HG02610 (cell line): ENCODE data around the gene POR.
"Not testable (repeated sequence)": the region's sequence is repeated elsewhere in the genome, so short reads cannot be mapped to it uniquely, and the experiment has no call there.

ENCODE experiments used
- ATAC-seq: cut with Tn5 transposase; IDR thresholded peaks from one replicate; pipeline ENCODE4 v1.9.1; 2021; ENCODE audit warnings: mild to moderate bottlenecking, moderate library complexity; ENCODE audit not compliant: unreplicated experiment

POR gene

GRCh38 chr7:75884476-75884875 is 30.5 kb upstream of the POR start:
- ATAC-seq = no peak

- ATAC-seq = no peak
These were observed 29.9 kb upstream of the POR start for GRCh38 chr7:75885036-75885435.

DNA sequence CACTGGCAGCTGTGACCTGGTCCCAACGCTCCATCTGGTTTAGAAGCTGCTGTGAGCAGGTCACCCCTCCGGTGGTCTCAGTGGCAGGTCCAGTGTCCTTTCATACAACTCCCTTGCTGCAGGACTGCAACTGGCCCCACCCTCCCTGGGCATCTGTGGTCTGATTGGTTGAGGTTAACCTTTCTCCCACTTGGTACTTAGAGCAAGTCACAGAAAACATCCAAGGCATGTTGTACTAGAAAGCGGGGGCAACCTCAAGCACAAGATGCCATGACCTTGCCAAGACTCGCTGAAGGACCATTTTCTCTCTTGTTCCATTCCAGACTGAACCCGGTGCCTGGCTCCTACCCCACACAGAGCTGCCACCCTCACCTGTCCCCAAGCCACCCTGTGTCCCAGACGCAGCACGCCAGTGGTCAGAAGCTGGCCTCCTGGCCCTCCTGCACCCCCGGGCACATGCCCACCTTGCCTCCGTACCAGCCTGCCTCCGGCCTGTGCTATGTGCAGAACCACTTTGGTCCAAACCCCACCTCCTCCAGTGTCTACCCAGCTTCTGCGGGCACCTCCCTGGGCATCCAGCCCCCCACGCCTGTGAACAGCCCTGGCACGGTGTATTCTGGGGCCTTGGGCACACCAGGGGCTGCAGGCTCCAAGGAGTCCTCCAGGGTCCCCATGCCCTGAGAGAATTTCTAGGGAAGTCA is 27.1 kb upstream of the POR start:
- ATAC-seq = no peak

GRCh38 chr7:75888464-75889222 is 26.3 kb upstream of the POR start:
- no peak for ATAC-seq

DNA sequence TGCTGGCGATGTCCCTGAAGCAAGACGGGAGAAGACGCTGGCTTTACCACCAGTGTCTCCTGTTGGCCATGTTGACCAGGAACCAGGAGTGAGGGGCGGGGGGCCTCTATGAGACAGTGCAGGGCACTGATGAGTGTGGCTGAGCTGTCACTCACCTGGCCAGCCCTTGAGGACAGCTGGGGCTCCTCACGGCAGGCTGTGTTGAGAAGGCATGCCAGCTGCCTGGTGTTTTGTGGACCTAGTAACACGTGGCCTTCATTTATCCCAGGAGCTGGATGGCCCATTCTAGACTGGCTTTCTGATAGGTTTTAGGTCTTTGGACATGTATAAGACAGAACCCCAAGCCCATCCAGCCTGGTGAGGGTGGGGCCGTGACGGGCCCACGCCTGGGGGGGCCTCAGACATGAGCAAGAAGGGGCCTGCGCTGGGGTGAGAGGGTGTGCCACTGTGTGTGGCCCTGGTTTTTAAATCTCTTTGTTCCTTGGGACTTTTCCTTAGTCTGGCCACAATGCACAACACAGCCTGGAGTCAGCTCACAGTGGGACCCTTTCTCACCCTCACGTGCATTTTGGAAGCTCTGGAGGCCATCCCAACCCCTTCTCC is 25.6 kb upstream of the POR start:
- no peak for ATAC-seq

DNA sequence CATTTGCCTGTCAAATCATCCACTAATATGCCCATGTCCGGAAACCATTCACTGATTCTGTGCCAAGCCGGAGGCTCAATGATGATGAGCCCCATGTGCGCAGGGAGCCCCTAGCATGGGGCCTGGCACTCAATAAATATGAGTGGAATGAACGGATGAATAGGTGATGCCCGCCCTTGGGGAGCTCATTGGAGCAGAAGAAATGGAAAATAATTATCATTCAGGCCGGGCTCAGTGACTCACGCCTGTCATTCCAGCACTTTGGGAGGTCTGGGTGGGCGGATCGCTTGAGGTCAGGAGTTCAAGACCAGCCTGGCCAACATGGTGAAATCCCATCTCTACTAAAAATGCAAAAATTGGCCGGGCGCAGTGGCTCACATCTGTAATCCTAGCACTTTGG is 25.1 kb upstream of the POR start:
- no peak for ATAC-seq

DNA sequence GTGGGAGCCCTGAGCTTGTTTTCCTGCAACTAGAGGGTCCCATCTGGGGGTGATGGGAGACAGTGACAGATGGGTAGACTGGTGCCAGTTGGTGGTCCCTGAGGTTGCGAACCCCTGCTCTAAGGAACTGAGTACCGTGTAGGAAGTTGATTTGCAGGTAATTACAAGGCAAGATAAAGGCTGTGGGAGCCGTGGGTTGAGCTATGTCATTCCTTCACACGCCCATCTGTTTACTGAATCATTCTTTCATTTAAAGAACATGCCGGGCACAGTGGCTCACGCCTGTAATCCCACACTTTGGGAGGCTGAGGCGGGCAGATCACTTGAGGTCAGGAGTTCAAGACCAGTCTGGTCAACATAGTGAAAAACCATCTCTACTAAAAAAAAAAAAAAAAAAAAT is 23.7 kb upstream of the POR start:
- ATAC-seq = not testable (repeated sequence)

GRCh38 chr7:75891815-75892411 is 23.0 kb upstream of the POR start:
- ATAC-seq = no peak

GRCh38 chr7:75892634-75893272 is 22.2 kb upstream of the POR start:
- no peak for ATAC-seq

DNA sequence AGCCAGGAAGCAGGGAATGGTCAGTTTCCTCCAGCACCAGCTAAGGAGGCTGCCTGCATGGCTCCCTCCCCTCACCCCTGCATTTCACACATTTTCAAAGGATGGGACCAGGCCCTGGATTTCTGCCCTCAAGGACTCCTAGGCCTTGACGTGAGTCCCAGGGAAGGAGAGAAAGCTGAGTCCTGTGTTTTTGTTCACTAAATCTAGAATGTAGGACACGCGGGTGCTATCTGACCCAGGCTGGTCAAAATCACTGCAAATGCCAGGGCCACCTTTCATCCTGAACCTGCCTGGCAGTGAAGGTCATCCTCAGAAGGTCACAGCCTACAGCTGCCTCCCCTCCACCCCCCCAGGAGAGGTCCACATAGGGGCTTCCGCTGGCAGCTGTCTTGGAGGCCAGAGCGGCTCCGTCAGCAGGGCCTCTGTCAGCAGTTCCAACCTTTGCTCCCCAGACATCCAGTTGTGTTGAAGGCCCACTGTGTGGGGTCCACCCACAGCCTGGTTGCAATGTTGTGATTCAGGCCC is 18.1 kb upstream of the POR start:
- no peak for ATAC-seq

GRCh38 chr7:75900617-75901315 is 14.2 kb upstream of the POR start:
- ATAC-seq = no peak

GRCh38 chr7:75905785-75906604 is 9.0 kb upstream of the POR start:
- ATAC-seq = no peak

- no peak for ATAC-seq
These were observed 7.8 kb upstream of the POR start for GRCh38 chr7:75906991-75907667.

- ATAC-seq = not testable (repeated sequence)
These were observed 7.3 kb upstream of the POR start for GRCh38 chr7:75907668-75908039.

DNA sequence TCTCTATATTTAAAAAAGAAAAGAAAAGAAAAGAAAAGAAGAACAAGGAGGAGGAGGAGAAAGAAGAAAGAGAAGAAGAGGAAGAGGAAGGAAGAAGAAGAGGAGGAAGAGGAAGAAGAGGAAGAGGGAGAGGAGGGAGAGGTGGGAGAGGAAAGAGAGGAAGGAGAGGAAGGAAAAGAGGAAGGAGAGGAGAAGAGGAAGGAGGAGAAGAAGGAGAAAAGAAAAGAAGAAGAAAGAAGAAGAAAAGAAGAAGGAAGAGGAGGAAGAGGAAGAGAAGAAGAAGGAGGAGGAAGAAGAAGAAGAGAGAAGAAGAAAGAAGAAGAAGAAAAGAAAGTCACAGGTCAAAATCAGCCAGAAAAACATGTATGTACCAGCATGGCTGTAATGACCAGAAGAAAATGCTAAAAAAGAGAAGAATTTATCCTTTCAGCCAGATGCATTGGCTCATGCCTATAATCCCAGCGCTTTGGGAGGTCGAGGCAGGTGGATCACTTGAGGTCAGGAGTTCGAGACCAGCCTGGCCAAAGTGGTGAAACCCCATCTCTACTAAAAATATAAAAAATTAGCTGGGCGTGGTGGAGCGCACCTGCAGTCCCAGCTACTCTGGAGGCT is 5.3 kb upstream of the POR start:
- no peak for ATAC-seq

DNA sequence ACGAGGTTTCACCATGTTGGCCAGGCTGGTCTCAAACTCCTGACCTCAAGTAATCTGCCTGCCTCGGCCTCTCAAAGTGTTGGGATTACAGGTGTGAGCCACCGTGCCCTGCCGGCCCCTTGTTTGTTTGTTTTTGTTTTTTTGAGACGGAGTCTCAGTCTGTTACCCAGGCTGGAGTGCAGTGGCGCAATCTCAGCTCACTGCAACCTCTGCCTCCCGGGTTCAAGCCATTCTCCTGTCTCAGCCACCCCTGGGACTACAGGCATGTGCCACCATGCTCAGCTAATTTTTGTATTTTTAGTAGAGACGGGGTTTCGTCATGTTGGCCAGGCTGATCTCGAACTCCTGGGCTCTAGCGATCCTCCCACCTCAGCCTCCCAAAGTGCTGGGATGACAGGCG is 3.8 kb upstream of the POR start:
- not testable (repeated sequence) for ATAC-seq

GRCh38 chr7:75913437-75913836 is 1.5 kb upstream of the POR start:
- no peak for ATAC-seq

- no peak for ATAC-seq
These were observed 743 bp upstream of the POR start for GRCh38 chr7:75914169-75914654.
